Colon (tissue), 2 donors: ENCODE data around the gene OSBPL10.

Source experiments
- FAIRE-seq: peaks from 2 replicates; lab custom pipeline; 2012; peaks lifted over from hg19 to GRCh38; lab: Jason Lieb, UNC
- donor health status: control.
- donor health status: control.

OSBPL10 gene

DNA sequence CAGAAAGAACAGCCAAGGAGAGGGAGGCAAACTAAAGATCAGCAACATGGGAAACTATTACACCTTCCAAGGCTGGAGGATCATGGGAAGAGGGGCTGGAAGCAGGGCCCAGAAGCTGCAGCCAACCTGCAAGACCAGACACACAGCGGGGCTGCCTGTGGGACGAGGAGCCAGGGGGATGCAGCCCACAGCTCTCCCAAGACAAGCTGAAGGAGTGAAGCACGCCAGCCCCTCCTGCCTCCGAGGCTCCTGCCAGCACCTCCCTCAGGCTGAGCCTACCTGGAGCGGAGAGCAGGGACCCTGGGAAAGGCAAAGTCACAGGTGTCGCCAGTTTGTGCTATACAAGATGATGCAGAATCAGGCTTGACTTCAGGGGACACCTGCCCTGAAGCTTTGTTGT, 133.3 kb downstream of the OSBPL10 start:
- FAIRE-seq: no peak

- FAIRE-seq: no peak
Measured at GRCh38 chr3:31841515-31841914, 139.5 kb downstream of the OSBPL10 start.

DNA sequence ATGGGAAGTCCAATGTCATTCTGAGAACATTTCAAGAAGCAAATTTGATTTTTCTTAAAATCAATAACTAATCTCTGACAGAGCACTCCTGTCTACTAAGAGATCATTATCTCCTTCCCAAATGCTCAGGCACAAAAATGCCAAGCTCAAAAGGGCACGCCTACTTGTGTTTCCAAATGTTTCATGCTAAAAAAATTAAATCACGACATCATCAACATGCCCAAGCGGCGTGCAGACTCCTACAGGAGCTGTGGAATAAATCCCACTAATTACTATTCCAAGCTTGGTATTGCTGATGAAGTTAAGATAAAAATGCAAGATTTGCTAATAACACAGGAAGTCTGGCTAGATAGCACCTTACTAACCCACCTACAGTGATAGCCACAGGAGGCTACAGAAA, 140.8 kb downstream of the OSBPL10 start:
- no peak for FAIRE-seq

DNA sequence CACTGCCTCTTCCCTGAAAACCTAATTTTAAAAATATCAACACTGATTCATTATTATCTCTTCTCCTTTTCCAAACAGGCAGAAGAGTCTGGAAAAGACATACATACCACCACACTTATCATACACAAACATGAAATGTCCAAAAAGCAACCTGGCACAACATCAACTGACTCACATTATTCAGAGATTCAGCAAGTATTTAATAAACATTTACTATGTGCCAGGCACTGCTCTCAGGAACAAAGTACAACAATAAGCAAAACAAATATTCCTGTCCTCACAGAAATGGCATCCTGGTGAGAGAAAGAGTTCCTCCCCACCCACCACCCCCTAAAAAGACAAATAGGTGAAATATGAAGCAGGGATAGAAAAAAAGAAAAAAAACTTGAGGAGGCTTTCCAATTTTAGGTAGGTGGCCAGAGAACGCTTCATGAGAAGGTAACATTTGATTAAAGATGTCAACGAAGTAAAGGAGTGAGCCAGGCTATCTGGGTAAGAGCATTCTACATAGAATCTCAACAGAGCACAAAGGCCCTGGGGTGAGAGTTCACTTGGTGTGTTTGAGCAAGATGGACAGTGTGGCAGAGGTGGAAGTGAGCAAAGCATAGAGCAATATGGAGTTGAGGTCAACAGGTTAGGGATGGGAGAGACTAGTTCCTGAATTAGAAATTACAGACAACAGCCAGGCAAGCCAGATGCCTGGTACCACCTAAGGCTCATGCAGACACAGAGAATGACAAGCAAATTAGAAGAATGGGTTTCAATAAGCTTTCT, 141.7 kb downstream of the OSBPL10 start:
- FAIRE-seq: no peak

DNA sequence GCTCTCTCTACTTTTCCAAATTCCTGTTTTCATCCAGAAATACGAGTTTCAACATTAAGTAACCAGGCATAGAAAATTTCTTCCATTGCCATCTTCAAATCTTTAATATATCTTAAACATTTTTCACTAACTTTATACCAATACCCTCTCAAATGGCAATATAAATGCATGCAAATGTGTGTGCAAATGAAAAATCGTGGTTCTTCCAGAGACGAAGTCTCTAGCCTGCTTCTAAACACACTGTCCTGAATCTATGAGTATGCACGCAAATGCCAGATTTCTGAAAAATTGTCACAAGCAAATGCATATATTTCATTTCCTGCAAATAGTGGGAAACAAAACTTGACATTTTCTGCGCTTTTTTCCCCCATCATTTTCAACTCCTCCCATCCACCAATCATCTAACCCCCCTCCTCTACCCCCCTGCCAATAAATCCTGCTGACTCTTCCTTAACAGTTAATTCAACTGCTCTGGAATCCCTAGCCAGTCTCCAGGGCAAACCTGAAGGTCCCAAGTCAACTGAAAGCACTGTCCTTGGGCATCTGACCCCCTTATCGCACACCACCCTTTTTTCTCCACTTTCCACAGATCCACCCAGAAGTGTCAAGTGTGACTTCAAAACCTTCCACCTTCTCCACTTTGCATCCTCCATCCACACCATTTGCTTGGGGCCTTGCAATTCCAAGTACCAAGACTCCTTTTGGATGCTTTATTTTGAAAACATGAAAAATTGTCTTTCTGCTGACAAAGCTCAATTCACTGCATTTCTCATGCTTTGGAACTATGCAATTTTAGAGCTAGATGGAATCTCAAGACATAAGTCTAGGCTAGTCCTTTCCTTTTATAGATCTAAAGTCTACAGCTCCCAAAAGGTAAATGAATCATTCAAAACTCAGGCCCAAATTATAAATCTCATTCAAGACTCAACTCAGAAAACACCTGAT, 144.7 kb downstream of the OSBPL10 start:
- no peak for FAIRE-seq

DNA sequence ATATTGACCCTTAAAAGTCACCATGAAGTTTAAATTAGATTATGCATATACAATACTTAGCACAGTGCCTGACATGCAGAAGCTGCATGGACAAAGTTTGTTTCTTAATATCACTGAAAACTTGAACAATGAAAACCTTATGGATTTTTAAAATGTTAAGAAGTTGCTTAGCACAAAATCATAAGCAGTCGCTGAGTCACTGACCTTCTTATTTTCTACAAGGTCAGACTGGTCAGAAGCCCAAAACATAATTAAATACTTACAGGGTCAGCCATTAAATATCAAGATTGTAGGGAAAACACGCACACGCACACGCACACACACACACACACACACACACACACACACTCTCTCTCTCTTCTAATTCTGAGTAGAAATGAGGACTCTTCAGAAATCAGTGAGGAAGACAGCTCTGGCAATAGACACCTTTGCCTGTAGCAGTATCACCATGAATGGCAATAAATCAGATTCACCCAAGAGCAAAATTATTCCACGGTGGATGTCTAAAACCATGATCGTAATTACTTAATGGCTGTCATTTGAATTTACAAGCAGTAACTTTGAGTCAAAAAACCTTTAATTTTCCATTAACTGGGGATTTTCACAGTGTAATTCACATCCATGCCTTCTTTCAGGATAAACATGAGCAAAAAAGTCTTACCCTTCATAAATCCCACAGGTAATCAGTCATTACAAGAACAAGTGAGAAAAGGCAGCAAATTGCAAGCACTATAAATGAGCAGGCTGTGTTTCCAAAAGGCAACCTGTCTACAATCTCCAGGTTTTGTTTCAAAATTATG, 147.5 kb downstream of the OSBPL10 start:
- no peak for FAIRE-seq

DNA sequence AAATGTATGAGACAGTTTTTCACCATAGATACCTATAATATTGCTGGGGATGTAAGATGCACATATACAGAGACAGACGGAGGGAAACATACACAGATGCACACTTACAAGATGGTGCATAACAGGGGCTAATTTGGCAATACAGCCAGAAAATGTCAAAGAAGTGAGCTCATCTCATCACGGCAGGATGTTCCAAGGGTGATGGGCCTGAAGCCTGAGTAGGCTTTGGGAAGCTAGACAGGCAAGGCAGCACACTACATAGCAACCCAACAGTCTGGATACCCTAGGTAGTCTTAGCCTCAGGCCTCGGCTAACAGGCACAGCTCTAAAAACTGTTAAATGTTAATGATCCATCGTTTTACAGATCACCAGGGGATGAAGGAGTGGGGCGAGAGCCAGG, 148.5 kb downstream of the OSBPL10 start:
- no peak for FAIRE-seq

DNA sequence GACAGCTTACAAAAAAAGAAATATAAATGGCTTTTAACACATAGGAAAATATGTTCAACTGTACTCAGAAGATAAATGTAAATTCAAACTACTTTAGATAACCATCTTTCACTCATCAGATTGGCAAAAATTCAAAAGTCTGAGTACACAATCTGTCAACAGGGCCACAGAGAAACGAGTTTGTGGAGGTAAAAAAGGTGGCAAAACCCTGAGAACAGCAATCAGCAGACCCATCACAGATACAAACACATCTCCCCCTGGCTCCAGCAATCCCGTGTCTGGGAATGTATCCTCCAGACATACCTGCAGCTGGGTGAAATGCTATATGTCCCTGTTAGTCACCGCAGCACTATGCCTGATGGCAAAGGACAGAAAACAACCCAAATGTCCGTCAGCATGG, 149.5 kb downstream of the OSBPL10 start:
- FAIRE-seq: no peak

DNA sequence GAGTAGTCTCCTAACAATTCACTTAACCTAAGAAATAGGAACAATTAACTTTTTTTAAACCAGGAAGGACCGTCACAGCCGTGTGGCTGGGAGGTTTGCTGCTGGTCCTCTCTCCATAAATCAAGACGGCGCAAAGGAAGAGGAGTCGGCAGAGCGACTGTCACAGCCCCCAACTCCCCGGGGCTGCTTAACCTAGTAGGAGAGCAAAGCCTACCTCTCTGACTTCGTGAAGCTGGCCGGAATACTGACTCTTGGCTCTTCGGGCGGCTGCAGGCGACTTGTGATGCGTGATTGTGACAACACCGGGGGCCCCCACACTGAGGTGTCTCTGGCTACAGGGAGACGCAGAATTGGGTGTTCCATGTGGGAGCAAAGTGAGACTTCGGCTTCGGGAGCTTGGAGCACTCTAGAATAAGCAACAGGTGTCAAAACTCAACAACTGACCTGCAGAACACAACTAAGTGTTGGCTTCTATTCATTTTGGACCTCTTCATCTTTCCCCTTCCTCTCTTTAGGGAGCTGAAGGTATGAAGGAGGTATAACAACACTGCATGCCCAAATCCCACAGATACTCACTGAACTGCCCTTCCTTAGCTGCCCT, 151.1 kb downstream of the OSBPL10 start:
- no peak for FAIRE-seq

- FAIRE-seq: no peak
Measured at GRCh38 chr3:31829010-31829409, 152.1 kb downstream of the OSBPL10 start.

- no peak for FAIRE-seq
Measured at GRCh38 chr3:31828007-31828406, 153.1 kb downstream of the OSBPL10 start.

- FAIRE-seq: no peak
Measured at GRCh38 chr3:31823184-31823583, 157.9 kb downstream of the OSBPL10 start.

GRCh38 chr3:31821118-31821517, 159.9 kb downstream of the OSBPL10 start:
- FAIRE-seq: no peak

GRCh38 chr3:31819441-31819840, 161.6 kb downstream of the OSBPL10 start:
- FAIRE-seq: no peak

GRCh38 chr3:31817411-31817966, 163.6 kb downstream of the OSBPL10 start:
- no peak for FAIRE-seq

GRCh38 chr3:31815631-31816440, 165.2 kb downstream of the OSBPL10 start:
- FAIRE-seq: no peak

DNA sequence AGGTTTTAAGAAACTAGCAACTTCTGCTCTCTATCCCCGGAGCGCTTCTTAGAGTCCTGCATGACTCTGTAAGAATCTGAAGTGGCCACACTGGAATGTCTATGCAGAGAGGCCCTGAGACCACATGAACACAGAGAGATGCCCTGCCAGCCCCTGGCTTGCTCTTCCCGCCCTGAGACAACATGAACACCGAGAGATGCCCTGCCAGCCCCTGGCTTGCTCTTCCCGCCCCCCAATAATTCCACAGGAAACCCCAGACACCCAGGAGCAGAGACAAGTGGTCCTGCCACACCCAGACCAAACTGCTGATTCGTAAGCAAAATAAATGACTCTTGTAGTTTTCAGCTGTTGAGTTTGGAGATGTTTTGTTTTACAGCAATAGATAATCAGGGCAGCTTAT, 166.1 kb downstream of the OSBPL10 start:
- FAIRE-seq: no peak

- FAIRE-seq: no peak
Measured at GRCh38 chr3:31813686-31814085, 167.4 kb downstream of the OSBPL10 start.

DNA sequence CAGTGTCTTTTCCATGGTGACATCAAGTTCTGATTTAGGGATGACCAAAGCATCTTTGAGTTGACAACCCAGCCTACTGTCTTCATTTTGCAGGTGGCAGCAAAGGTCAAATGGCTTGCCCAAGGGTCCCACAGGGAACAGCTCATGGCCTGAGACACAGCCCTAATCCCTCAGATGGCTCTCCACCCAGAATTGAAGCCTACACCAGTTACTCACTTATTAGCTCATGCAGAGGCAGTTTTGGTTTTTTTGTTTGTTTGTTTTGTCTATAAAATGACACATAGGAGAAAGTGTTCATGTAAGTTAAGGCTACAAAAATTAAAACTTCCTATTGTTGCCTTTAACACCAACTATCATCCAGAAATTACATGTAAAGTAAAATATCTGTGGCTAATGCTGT, 167.9 kb downstream of the OSBPL10 start:
- no peak for FAIRE-seq

DNA sequence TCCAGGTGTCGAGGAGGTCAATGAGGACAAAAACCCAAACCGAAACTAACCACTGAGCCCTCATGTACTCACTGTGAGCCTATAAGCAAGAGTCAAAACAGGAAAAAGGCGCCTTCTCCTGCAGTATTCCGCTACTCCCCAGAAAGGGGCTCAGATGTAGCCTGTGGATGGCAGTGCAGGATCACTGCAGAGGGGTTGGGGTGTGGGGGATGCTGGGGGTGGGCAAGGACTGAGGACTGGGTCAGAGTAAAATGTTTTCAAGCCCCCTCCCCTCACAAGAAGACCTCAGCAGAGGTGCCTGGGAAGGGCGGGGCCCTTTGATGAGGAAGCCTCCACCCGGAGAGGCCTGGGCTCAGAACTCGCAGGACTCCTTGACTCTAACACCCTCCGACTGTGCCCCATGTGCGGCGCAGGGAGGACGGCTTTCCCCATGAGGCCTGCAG, 170.1 kb downstream of the OSBPL10 start:
- FAIRE-seq: no peak
